GM21367 (cell line): ENCODE data around the gene METTL22.
"Not testable (repeated sequence)": the region's sequence is repeated elsewhere in the genome, so short reads cannot be mapped to it uniquely, and the experiment has no call there.

ENCODE experiments used
- ATAC-seq: cut with Tn5 transposase; IDR thresholded peaks from one replicate; pipeline ENCODE4 v1.9.1; 2021; ENCODE audit not compliant: unreplicated experiment

The METTL22 gene

DNA sequence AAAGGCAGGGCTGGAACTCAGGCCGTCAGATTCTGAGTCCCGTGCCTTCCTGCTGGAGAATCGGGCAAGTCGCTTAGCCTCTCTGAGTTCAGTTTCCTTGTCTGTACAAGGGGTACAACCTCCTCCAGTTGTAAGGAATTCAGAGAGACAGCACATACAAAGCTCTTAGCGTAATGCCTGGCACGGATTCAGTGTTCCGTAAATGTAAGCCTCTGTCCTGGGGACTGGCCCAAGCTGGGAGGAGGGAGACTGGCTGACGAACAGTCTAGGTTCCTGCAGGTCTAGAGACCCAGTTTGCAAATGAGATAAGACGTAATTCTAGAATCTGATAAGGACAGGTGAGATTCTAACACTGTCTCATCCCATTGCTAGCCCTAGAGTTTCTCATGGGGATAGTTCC, 9.9 kb downstream of the METTL22 start:
- ATAC-seq: no peak

DNA sequence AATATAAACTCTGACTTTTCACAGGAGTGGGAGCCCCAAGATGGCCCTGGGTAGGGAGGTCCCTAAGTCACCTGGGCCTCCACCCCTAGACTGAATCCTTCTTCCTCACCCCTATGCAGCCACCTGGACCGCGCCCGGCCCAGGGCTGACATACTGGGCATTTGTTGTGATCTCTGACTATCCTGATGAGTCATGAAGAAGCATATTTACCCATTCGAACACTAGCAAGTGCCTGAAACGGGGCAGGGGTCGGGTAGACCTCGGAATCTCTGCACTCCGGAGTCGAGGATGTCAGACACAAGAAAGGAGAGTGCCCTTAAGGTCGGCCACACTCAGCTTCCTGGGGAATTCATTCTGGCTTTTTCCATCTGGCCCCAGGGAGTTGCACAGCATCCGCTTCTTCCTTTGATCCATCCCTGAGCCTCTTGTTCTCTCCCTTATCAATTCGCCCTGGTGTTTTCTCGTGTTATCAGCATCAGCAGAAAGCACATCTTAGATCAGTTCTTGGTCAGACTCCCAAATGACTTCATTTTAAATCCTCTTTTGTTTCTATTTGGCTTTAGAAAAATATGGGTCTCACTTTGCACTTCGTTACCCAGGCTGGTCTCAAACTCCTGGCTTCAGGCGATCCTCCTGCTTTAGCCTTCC, 10.4 kb downstream of the METTL22 start:
- ATAC-seq: no peak

DNA sequence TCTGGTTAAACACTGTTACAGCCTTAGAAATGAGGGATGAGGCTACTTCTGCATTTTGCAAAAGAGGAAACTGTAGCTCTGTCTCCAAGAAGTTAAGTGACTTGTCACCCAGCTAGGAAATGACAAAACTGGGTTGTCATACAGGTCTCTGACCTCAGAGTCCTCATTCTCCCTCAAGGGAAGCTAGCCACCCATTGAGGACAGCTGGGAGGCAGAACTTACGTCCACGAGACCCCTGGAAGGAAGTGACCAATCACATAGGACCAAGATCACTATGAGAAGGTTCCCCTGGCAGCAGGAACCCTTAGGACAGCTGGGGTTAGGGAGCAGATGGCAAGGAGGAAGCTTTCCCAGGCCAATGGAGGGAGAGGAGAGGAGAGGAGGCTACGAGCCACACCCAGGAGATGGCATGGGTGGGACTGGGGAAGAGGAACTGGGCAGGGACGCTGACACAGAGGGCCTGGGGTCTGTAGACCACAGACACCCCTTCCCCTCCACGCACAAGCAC, 11.2 kb downstream of the METTL22 start:
- no peak for ATAC-seq

DNA sequence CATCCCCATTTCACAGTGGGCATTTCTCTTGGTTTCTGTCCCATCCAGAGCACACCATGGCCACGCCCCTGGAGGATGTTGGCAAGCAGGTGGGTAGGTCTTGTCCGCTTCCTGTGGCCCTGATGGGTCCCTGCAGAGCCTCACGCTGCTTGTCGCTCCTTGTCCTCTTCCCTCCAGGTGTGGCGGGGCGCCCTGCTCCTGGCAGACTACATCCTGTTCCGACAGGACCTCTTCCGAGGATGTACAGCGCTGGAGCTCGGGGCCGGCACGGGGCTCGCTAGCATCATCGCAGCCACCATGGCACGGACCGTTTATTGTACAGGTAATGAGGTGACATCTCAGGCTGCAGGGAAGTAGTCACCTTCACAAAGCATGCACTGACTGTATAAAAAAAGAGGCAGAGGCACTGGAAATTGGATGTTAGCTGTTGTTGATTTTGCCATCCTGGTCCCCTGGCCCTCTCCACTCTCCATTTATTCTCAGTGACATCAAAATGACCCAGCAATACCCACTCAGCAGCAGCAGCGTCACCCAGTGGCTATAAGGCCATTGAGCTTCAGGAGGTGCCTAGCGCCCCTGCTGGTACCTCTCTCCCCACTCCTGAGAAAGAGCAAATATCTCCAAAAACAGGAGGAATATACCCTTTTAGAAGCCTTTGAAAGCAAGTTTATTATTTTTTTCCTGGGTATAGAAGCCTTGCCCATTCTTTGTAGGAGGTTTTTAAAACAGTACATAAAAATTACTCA, 13.7 kb downstream of the METTL22 start:
- no peak for ATAC-seq

GRCh38 chr16:8639694-8640093, 18.2 kb downstream of the METTL22 start:
- ATAC-seq: no peak

DNA sequence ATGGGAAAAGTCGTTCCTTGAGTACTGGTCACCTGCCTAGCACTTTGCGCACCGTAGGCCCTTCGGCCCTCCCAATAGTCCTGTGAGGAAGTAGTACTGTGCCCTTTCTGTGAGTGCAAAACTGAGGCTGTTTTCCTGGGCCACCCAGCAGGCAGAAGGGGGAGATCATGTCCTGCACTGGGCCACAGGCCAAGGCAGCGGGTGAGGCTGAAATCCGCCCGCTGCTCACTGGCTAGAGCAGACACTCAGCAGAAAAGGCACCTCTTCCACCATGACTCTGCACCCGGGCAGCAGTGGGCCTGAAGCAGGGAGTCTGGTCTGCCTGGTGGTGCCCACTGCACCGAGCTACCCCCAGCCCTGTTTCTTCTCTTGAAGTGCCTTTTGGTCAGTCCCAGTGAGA, 20.2 kb downstream of the METTL22 start:
- no peak for ATAC-seq

DNA sequence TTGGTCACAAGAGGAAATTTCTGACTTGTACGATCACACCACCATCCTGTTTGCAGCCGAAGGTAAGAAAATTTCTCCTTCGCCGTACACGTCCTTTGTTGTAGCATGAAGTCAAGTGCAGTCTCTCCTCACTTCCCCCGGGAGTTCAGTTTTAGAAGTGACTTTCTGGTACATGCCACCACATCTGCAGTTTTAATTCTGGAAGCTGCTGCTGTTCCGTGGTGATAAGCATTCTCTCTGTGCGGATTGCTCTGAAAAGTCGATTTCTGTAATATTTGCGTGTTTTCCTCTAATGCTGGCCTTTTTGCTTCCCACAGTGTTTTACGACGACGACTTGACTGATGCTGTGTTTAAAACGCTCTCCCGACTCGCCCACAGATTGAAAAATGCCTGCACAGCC, 20.6 kb downstream of the METTL22 start:
- no peak for ATAC-seq

DNA sequence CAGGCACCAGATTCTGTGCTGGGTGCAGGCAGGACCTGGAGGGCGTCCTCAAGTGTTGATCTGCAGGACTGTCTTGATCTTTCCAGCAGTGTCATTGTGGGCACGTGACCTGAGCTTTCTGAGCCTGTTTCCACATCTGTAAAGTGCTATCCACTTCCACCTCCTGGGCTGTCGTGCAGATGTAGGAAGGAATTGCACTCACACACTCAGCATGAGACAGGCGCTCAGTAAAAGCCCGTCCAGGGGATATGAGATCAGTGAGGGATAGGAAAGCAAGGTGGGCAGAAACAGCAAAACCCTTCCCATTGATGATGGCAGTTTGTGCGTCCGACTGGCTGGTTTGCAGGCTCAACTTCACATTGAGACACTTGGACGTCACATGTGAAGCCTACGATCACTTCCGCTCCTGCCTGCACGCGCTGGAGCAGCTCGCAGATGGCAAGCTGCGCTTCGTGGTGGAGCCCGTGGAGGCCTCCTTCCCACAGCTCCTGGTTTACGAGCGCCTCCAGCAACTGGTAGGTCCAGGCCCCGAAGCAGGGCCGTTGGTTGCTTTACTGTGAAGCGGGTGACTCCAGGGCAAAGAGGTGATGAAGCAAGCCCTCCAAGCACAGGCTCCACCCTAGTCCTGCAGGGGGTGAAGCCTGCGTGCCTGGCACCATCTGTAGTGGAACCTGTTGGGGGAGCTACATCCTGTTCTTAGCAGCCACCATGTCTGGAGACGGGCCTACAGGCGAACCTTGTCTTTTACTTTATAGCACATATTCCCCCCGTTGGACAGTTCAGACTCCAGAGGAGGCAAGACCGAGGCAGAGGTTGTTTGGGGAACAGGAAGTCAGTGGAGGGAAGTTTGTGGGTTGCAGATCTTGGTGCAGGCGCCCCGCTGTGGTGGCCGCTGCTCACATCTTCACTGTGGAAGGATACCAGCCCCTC, 23.0 kb downstream of the METTL22 start:
- ATAC-seq: no peak

DNA sequence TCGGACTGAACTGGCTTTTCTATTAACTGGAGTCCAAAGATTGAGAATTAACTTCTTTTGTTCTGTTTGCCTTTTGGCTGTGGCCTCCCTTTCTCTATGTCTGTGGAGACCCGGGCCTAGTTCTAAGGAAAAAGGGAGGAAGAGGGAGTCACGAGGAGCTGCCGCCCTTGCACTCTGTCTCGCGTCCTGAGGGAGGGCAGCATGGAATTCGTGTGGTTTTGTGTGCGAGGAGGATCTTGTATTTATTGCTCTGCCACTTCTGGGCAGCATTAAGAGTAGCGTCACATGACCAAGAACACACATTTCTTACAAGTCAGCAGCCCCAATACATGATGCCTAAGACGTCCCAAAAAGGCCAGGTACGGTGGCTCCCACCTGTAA, 23.6 kb downstream of the METTL22 start:
- ATAC-seq: no peak

DNA sequence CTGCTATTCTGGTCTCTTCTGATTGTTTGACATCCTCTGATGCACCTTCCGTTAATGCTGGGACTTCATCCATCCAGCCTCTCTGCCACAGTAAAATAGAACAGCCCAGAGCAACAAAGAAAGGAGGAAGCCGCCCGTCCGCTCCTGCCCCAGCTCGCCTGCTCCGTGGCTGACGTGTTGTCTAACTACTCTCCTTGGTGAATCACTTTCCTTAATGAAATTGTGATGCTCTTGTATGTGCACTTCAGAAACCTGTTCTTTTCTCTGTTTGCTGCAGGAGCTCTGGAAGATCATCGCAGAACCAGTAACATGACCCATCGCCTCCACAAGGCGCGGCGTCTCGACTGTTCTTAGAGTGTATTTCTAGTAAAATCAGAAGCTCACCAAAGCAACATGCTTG, 24.3 kb downstream of the METTL22 start:
- no peak for ATAC-seq

DNA sequence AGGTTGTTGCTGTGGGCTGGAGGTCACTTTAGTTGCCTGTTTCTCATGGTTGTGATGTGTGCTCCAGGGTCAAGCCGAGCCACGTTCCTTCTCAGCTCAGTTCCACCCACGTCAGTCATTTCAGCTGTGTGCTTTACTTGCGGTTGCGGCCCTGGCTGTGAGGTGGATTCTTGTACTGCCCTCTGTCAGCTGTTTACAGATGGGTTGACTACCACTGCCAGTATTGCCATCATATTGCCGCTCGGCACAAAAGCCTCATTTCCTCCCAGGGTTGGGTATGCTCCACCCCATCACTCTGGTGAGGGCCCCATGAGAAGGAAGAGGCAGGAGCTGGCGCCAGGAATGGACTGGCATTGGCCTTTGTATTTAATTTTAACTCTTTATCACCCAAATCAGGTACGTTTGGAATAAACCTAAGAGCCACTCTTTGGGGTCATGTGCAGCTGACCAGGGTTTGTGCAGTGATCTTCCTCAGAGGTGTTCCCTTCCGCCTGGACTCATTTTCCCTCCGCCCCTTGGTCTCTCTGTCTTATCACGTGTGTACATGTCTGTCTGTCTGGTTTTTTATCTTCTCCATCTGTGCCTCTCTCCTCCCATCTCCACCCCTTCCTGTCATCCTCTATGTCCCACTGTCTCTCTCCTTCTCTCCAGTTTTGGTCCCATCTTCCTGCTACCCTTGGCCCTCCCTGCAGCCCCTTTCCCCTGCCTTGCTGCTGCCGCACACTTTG, 25.0 kb downstream of the METTL22 start:
- no peak for ATAC-seq

- ATAC-seq: no peak
Observed at GRCh38 chr16:8647721-8648318, 26.3 kb downstream of the METTL22 start.

DNA sequence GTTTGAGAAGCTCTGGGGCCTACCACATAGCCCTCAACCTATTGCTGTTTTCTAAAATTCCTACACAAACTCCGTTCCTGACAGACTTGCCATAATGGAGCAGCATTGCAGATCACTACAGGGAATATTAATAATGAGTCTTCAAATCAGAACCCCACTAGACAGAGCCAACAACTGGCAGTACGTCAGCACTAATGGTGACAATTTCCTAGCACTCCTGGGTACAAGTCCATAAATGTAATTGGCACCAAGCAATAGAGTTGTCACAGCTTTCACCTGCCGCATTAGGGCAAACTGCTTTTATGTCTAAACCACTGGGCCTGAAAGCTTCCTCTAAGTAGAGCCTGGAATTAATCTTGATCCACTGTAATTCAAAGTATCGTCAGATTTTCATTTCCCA, 27.4 kb downstream of the METTL22 start:
- ATAC-seq: no peak

GRCh38 chr16:8649829-8650554, 28.5 kb downstream of the METTL22 start:
- ATAC-seq: no peak

- not testable (repeated sequence) for ATAC-seq
Observed at GRCh38 chr16:8651958-8652357, 30.5 kb downstream of the METTL22 start.

- no peak for ATAC-seq
Observed at GRCh38 chr16:8655184-8655717, 33.8 kb downstream of the METTL22 start.

DNA sequence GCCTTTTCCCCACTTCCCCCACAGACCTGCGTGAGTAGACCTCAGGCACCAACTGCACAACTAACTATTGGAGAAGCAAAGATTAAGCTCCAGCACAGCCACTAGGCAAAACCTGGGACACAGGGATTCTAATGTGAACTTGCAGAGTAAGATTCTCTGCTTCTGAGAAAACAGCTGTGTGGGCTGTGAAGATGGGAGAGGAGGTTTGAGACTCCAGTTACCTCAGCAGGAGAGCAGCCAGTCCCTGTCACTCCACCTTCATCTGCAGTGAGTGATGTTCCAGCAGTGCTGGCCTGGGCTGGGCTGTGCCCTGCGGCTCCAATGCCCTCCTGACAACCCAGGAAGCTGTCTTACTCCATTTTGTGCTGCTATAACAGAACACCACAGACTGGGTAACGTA, 34.9 kb downstream of the METTL22 start:
- ATAC-seq: no peak

DNA sequence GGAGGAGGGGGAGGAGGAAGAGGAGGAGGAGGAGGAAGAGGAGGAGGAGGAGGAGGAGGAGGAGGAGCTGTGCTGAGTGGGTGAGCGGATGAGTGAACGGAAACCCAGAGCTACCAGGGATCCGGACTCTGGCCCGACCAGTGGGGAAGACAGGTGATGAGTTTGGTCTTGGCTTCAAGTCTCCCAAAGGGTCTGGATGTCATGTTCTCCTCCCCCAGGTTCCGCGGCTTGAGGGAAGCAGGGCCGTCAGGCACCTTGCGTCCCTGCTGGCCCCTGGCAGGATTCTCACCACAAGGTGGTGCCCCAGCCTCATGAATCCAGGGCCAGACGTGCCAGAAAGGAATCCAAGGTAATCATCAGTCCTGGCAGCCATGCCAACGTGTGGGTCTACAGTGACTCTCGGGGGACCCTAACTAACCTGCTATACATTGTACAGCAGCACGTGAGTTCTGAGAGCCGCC, 39.4 kb downstream of the METTL22 start:
- no peak for ATAC-seq

- ATAC-seq: no peak
Observed at GRCh38 chr16:8661703-8662102, 40.2 kb downstream of the METTL22 start.
